Panc1 (cell line): ENCODE data around the gene HABP2. TPM values are rescaled to one million over a fixed set of nuclear protein-coding genes. Genes with fewer than 3 reads are reported as not detected.

Source experiments
- ATAC-seq: fragments of 200-7000 bp; cut with Tn5 transposase; 2 replicates; pipeline ENCODE4 v1.9.1; 2020; ENCODE audit warnings: mild to moderate bottlenecking, moderate library complexity
- BruUV-seq: library from RNA; stranded (reverse); fragments of 400-500 nt; replicated peaks from 2 replicates; lab custom pipeline; 2021; lab: Mats Ljungman, UMichigan
- CTCF ChIA-PET: fragments of 300-600 bp; sonication (Branson Sonifier 250); formaldehyde crosslinking; loops from one replicate; lab custom pipeline; 2022; ENCODE audit warnings: antibody characterized with exemption; lab: Charles Lee
- POLR2A ChIA-PET: fragments of 300-600 bp; sonication (Branson Sonifier 250); formaldehyde crosslinking; loops from one replicate; lab custom pipeline; 2022; ENCODE audit warnings: antibody characterized with exemption; lab: Charles Lee
- DNase-seq: peaks from one replicate; pipeline ENCODE4 v3.0.0-alpha.2; 2010; ENCODE audit warnings: low read depth, low spot score
- H3K27ac ChIP-seq: 2 replicates; pipeline ENCODE4 v1.5.1; 2011; ENCODE audit warnings: mild to moderate bottlenecking, low read length, inconsistent platforms
- H3K27me3 ChIP-seq: fragments of 200-500 bp; sonication (Bioruptor generic); 2 replicates; pipeline ENCODE4 v1.6.0; 2014; ENCODE audit warnings: low read length, inconsistent platforms; ENCODE audit not compliant: control insufficient read depth, insufficient read depth
- H3K36me3 ChIP-seq: fragments of 200-500 bp; sonication (Bioruptor generic); 2 replicates; pipeline ENCODE4 v1.5.1; 2014; ENCODE audit warnings: inconsistent platforms, mild to moderate bottlenecking, low read length, moderate library complexity; ENCODE audit not compliant: control insufficient read depth, insufficient read depth
- H3K4me1 ChIP-seq: 2 replicates; pipeline ENCODE4 v1.5.1; 2011; ENCODE audit warnings: inconsistent platforms, mild to moderate bottlenecking, low read length, moderate library complexity; ENCODE audit not compliant: control insufficient read depth, insufficient read depth
- H3K4me3 ChIP-seq, 2 experiments: 2 replicates each; pipeline ENCODE4 v1.5.1; 2011 to 2012; ENCODE audit warnings: low read depth in 2 of 2, low read length in 2 of 2, mild to moderate bottlenecking in 2 of 2, inconsistent platforms in 1 of 2, moderate library complexity in 1 of 2
- H3K9me3 ChIP-seq: fragments of 200-500 bp; sonication (Bioruptor generic); 2 replicates; pipeline ENCODE4 v1.5.1; 2014; ENCODE audit warnings: low read depth, mild to moderate bottlenecking, inconsistent platforms, low read length, moderate library complexity; ENCODE audit not compliant: control insufficient read depth, insufficient read depth
- CTCF ChIP-seq: fragments of 450-650 bp; IDR thresholded peaks from 2 replicates; pipeline ENCODE4 v1.5.1; 2017; ENCODE audit warnings: mild to moderate bottlenecking
- POLR2AphosphoS5 ChIP-seq: IDR thresholded peaks from 2 replicates; pipeline ENCODE4 v1.6.1; 2012; ENCODE audit warnings: mild to moderate bottlenecking, low read depth, low read length, moderate library complexity
- REST ChIP-seq, 2 experiments: IDR thresholded peaks; 2 replicates each; pipeline ENCODE4 v1.6.1; 2011 to 2012; ENCODE audit warnings: low read depth in 2 of 2, control low read depth in 1 of 2, low read length in 1 of 2, mild to moderate bottlenecking in 1 of 2, moderate library complexity in 1 of 2; ENCODE audit not compliant: insufficient read depth in 1 of 2
- SIN3A ChIP-seq: IDR thresholded peaks from 2 replicates; pipeline ENCODE4 v1.6.1; 2012; ENCODE audit warnings: low read depth, mild to moderate bottlenecking, low read length, moderate library complexity, borderline replicate concordance; ENCODE audit not compliant: insufficient read depth
- TCF7L2 ChIP-seq: IDR thresholded peaks from 2 replicates; pipeline ENCODE4 v1.6.1; 2011; ENCODE audit warnings: mild to moderate bottlenecking, low read depth, low read length, inconsistent platforms
- in situ Hi-C: cut with HindIII; loops from 2 replicates; pipeline ENCODE4 v1.10.0; 2016; ENCODE audit warnings: low sequenced_read_pairs, low pct_unique_long_range_greater_than_20kb
- intact Hi-C: fragments of 100-400 bp; cut with micrococcal nuclease; formaldehyde crosslinking; loops from one replicate; pipeline ENCODE4 v1.10.0; 2022; ENCODE audit not compliant: unreplicated experiment
- total RNA-seq: library from RNA; stranded (reverse); gene quantifications from one replicate; pipeline ENCODE4 v1.2.1, GENCODE V29; 2021; ENCODE audit not compliant: unreplicated experiment

Gene HABP2
- total RNA-seq, 1 experiment from 2014 or later: 0.13 TPM

GRCh38 chr10:113555245-113555644, 2.4 kb downstream of the HABP2 start:
- BruUV-seq: no TSS peak
- in situ Hi-C loops: no loop called here
- CTCF ChIA-PET: no interaction called here

DNA sequence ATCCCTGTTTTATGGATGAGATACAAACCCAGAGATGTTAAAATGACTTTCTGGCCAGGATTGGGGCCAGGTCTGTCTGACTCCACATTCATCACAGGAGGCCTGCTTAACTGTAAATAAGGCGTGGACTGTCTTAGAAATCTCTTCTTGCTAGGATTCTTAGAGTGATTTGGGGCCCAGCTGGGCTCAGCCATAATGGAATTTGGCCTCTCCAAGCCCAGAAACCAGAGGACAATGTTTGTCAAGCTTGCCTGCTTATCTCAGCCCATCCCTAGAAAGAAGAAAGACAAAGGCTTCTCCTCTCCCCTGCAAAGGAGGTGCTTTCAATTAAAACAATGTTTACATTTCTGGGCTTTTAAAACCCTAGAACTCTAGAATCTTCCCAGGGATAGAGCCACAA, 2.9 kb downstream of the HABP2 start:
- no TSS peak for BruUV-seq
- in situ Hi-C loops: no loop called here
- intact Hi-C loops: no loop called here

More at GRCh38 chr10:113555245-113555644, 2.4 kb downstream of the HABP2 start:
- Histone ChIP-seq H3K27me3 (peaks cover 9% of the 10 kb centered on the region; the same call in 1 of the 2 replicates), H3K27ac (no peak overlapping the region), H3K4me3 (no peak overlapping the region), H3K4me1 (no peaks in the 10 kb centered on the region), H3K9me3 (no peaks in the 10 kb centered on the region), H3K36me3 (no peaks in the 10 kb centered on the region)
- POLR2A ChIA-PET: no interaction called here
- intact Hi-C loops: no loop called here
- no peak for DNase-seq
- TF ChIP-seq REST (IDR thresholded peaks at IDR 0.05; ENCODE audit: insufficient read depth in 1 of 2, low read depth in 2 of 2, low read length in 1 of 2): no peak
- TF ChIP-seq POLR2AphosphoS5: no peak
- TF ChIP-seq TCF7L2: no peak
- TF ChIP-seq SIN3A: no peak
- TF ChIP-seq CTCF: no peak
- no peak for ATAC-seq

More for the DNA sequence above, 2.9 kb downstream of the HABP2 start:
- CTCF ChIA-PET: no interaction called here
- Histone ChIP-seq H3K4me1 (no peaks in the 10 kb centered on the region), H3K36me3 (no peaks in the 10 kb centered on the region), H3K27ac (no peak overlapping the region), H3K9me3 (no peaks in the 10 kb centered on the region), H3K4me3 (no peak overlapping the region), H3K27me3 (peaks cover 9% of the 10 kb centered on the region; the same call in 1 of the 2 replicates)
- DNase-seq: no peak
- no peak for TF ChIP-seq TCF7L2
- 0 out of 2 replicates have a peak, but pooled peaks have one; percentile 6 for TF ChIP-seq CTCF
- no peak for TF ChIP-seq POLR2AphosphoS5
- ATAC-seq: no peak
- POLR2A ChIA-PET: no interaction called here
